NCI-H774 (cell line): ENCODE results near the gene PSMB11.

Source experiments
- DNase-seq: peaks from one replicate; lab custom pipeline; 2025; lab: John Stamatoyannopoulos, UW

The PSMB11 gene

GRCh38 chr14:23015618-23016017 lies 26.4 kb upstream of the PSMB11 start:
- no peak for DNase-seq

GRCh38 chr14:23017091-23017490 lies 24.9 kb upstream of the PSMB11 start:
- no peak for DNase-seq

GRCh38 chr14:23018107-23018506 lies 23.9 kb upstream of the PSMB11 start:
- no peak for DNase-seq

- DNase-seq: no peak
These were observed 21.6 kb upstream of the PSMB11 start for GRCh38 chr14:23020143-23021128.

GRCh38 chr14:23021434-23021833 lies 20.6 kb upstream of the PSMB11 start:
- no peak for DNase-seq

- DNase-seq: no peak
These were observed 20.0 kb upstream of the PSMB11 start for GRCh38 chr14:23021889-23022442.

GRCh38 chr14:23023022-23023794 lies 18.8 kb upstream of the PSMB11 start:
- no peak for DNase-seq

GRCh38 chr14:23023795-23024152 lies 18.2 kb upstream of the PSMB11 start:
- no peak for DNase-seq

- no peak for DNase-seq
These were observed 17.4 kb upstream of the PSMB11 start for GRCh38 chr14:23024612-23025075.

GRCh38 chr14:23025151-23025814 lies 16.7 kb upstream of the PSMB11 start:
- no peak for DNase-seq

GRCh38 chr14:23028799-23029198 lies 13.2 kb upstream of the PSMB11 start:
- DNase-seq: no peak

- DNase-seq: no peak
These were observed 11.1 kb upstream of the PSMB11 start for GRCh38 chr14:23030936-23031335.

- no peak for DNase-seq
These were observed 8.7 kb upstream of the PSMB11 start for GRCh38 chr14:23033251-23033727.

GRCh38 chr14:23033801-23034497 lies 8.1 kb upstream of the PSMB11 start:
- DNase-seq: no peak

GRCh38 chr14:23034498-23035302 lies 7.3 kb upstream of the PSMB11 start, which contains the start of gene PSMB5:
TSS of gene PSMB5 (minus strand) at chr14:23034900. CDS start at chr14:23034881, 19 bp downstream.
- DNase-seq: no peak

- DNase-seq: no peak
These were observed 6.5 kb upstream of the PSMB11 start for GRCh38 chr14:23035303-23036144.

- no peak for DNase-seq
These were observed 1.9 kb upstream of the PSMB11 start for GRCh38 chr14:23040100-23040499.

- no peak for DNase-seq
These were observed 283 bp upstream of the PSMB11 start for GRCh38 chr14:23041729-23042128.

- no peak for DNase-seq
These were observed 1.1 kb downstream of the PSMB11 start for GRCh38 chr14:23043145-23043544.
